Activated CD4-positive, CD25-positive, alpha-beta regulatory T cell treated with anti-CD3 and anti-CD28 coated beads, Interleukin-2, amount 50 U/mL, for 72 hours (primary cell): ENCODE results near the gene TRPC4.

ENCODE experiments used
- DNase-seq: peaks from one replicate; pipeline ENCODE4 v3.0.0; 2021

TRPC4 gene

DNA sequence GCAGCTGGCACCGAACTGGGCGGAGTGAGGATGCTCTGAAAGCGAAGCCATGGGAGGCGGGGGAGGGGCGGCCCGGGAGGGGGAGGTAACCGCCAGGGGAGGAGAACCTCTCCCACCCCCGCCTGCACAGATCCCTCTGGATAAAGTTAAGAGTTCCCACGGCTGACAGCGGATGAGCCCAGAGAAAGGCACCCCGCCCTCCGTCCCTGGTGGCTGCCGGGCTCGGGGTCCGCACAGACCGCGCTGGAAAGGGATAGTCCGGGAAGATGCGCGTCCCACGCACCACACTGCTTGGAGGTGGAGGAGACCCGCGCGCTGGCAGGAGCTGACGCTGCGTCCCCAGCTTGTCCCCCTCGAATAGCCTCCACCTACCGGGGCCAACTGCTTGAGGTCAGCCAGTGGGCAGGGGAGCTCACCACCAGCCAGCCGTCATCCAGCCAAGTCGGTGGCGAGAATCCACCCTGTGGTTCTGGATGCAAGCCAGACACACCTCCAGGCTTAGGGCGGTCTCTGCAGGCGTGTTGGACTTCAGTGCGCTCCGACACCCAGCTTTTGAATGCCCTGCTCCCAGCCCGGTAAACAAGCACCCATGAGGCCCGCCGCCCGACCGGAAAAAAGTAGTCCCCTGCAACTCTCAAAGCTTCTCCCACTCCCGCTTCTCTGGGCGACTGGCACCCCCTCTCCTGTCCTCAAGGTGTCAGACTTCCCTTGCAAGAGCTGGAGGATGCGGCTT, at the start of gene TRPC4:
Gene TRPC4 (minus strand): TSS at position 17 of the 733 bp plus-strand sequence. CDS start 86,439 bp downstream, outside the sequence.
- no peak for DNase-seq

DNA sequence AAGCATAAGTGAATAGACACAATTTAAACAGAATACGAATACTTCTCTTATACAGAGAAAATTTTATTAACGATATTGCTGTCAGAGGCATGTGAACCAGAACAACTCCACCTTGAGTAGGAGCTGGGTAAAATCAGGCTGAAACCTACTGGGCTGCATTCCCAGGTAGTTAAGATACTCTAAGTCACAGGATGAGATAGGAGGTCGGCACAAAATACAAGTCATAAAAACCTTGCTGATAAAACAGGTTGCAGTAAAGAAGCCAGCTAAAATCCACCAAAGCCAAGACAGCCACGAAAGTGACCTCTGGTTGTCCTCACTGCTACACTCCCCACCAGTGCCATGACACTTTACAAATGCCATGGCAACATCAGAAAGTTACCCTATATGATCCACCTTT, 49.2 kb upstream of the TRPC4 start:
- DNase-seq = no peak

DNA sequence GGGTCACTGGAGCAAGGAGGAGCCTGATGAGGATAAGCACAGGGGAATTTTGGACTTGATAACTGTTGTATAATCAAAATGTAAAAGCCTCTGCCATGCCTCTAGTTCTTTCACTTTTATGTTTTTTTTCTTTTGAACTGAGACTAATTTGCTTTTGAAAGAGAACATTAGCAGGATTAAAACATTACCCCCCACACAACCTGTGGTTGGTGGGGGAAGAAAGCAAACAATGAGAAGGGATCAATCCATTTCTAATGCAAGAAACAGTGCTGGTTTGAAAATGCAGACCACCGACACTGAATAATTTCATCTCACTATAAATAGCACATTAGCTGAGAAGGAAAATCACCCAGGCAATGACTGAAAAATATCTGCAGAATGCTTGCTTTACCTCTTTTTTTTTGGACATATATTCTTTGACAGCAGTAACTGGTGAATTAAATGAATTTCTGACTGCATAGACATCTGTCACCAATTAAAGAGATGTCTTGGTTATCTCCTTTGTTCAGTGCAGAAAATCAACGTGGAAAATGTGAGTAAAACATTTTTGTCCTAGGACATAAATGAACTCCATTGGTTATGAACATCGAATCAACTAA, 48.6 kb upstream of the TRPC4 start:
- no peak for DNase-seq

DNA sequence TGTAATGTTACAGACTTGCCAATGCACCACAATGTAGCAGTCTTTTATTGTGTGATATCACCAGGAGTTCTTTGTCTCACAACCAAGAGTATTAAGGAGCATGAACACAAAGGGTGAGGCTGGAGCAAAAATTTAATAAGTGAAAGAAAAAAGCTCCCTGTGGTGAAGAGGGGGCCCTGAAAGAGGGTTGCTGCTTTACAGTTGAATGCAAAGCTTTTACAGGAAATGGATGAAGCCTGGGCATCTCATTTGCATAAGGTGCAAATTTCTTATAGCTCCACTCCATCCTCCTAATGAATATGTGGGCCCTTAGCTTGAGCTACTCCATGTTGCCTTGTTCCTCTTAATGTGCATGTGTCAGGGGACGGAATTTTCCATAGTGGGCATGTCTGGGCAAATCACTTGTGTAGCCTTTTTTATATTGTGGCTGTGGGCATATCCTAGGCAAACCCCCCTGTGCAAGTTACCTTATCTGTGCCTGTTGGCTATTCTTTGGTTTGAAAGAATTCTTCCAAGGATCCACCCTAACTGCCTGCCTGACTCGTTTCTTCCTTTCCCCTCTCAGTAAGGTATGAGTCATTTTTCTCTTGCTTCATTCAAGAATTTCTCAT, 45.3 kb upstream of the TRPC4 start:
- no peak for DNase-seq

DNA sequence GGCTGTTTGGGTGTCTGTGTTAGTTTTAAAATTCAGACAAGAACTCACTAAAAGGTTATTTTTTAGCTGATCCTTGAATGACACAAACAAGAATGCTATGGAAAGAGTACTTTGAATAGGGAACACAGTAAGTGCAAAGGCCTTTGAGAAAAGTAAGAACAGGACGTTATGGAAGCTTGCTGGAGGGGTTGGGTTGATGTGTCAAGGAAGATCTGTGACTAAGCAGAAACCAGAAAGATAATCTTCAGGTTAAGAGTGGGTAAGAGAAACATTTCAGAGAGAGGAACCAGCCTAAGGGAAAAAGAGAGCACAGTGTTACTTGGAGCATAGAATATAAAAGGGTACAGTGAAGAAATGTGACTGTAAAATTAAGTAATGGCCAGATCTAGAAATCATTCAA, 41.2 kb upstream of the TRPC4 start:
- no peak for DNase-seq

DNA sequence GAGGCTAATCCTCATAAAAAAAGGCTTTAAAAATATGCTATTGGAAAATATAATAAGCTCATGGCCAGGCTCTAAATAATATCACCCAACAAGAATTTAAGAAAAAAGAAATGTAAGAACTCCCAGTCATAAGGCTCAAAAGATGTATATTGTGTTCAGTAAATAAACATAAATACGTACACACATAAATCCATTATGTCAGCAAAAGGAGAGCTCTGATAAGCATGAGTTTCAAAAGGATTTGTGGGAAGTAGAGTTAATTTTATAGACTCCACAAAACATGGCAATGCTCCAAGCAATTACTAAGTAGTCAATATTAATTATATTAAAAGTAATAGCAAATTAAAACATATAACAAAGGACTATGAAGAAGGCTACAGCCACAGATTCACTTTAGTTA, 37.3 kb upstream of the TRPC4 start:
- no peak for DNase-seq

DNA sequence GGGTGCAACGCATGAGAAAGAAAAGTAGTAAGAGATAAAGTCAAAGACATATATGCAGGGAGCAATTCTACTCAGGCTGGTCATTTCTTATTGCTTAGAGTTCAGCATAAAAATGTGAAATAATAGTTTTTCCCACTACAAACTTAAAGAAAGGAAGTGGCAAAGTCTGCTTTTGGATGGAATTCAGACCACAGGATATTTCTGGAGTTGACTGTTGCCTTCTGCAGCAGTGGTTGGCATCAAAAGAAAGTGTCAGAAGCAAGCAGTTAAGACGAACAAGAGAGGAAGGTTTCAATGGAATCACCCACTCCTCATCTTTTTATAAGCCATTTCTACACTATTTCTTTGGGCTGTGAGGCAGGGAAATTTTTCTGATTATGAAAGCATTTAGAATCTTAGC, 36.2 kb upstream of the TRPC4 start:
- DNase-seq = no peak

DNA sequence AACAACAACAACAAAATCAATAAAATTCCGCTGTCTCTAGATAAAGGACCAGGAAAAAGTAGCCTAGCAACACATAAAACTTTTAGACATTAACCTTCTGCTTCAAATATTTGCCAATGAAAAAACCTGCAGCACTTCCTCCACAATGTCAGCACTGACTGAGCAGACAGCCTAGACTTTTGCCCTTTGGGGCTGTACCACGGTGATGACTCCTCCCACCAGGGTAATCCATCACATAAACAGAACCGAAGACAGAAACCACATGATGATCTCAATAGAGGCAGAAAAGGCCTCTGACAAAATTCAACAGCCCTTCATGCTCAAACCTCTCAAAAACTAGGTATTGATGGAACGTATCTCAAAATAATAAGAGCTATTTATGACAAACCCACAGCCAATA, 30.2 kb upstream of the TRPC4 start:
- no peak for DNase-seq

DNA sequence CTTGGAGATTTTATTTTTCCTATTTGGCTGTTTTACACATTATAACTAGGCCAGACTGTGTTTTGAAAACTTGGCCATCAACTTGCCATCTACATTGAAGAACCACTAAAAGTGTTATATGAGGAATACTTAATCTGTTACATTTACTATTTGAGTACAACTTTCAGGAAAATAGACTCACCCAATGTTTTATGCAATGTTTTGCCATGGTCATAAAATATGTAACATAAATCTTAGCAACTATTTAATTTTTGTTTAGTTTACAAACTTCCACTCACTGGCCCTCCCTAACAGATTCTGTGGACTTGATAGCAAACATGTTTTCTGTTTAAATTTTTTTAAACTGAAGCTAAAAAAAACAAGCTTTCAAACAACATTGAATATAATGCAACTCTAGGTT, 23.7 kb upstream of the TRPC4 start:
- no peak for DNase-seq

DNA sequence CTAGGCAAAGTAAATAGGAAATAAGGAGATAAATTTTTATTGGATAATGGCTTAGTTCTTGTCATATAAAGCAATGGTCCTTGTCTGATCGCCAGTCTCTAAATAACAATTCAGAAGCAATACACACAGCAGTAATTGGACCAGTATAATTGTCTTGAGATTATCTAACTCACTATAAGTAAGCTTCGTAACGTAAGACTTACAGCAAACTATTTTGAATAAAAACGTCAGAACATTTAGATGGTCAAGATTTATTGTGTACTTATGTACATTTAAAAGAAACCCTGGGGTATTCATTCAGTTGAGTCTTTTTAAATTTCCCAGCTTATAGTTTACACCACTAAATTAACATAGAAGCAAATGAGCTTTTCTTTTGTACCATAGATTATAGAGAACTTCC, 20.2 kb upstream of the TRPC4 start:
- DNase-seq = no peak

DNA sequence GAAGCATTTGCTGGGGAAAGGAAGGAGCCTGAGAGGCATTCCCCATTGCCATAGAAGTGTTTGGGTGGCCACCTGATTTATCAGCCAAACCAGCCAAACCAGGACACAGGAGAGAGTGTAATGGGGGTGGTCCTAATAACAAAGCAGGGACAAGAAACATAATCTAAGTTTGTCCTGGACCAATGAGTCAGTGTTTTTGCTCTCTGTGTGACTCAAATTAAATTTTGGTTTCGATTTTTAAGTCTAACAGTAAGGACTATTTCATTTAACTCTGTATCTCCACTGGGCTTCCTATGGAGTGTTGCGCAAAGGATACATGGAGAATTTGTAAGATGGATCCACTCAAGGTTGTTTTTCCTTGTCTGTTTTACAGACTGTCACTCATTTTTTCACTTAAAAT, 19.5 kb upstream of the TRPC4 start:
- no peak for DNase-seq

DNA sequence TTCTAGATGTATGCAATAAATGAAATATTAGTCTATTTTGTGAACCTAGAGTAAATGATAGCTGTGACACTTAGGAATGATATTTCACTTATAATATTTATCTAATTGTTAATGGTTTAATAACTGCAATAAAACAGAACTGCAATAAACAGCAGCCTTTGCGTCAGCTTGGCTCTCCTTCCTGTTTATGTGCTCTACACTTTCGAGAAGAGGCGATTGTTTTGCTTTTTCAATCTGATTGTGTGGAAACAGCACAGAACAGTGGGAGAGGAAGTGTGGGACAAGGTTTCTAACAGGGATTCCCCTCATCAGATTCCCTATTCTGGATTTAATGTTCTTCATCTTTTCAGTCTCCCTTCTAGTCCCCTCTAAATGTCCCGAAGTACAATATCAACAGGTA, 17.3 kb upstream of the TRPC4 start:
- no peak for DNase-seq

DNA sequence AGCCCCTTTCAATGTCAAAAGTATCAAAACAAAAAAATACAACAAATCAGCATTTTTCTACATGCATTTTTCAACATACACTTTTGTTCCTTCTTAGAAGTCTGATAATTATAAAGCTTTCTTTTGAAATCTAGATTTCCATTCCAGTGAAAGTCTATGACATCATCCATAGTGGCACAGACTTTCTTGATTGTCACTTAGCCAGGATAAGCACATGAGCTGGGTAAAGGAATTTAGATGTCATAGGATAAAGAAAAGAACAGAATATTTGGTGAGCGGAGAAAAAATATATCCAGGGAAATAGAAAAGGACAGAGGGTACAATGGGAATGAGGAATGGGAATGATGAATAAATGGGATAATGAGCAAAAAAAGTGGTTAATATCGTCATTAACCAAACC, 15.1 kb upstream of the TRPC4 start:
- DNase-seq = no peak

DNA sequence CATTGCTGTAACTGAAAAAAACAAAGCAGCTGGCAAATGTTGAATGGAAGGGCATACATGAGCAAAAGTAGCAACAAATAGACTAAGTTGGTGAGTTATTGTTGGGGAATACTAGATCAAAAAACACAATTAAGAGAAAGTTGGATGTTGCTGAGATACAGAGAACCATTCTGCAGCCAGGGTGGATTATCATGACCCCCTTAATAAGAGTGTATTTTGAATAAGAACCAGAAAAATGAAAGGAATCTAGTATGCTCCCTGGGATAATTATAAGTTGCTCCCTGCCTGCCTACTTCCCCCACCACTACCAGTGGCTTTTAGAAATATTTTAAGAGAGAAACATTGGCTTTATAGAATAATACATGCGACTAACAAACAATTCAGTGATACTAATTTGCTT, 14.5 kb upstream of the TRPC4 start:
- no peak for DNase-seq

DNA sequence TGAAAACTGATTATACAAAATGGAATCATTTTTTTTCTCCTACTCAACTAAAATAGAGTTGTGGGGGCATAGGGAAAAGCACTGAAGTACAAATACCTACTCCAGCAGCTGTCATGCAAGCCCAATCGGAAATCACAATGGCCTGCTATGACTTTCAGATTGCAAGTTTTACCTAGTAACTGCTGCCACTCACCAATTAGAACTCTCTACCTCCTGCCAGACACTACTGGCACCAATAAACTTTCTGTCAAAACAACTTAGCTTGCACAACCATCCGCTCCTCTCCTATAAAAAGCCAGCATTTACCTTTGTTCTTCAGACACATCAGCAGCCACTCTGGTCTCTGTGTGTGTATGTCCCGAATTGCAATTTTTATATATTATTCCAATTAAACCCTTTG, 9.3 kb upstream of the TRPC4 start:
- no peak for DNase-seq

DNA sequence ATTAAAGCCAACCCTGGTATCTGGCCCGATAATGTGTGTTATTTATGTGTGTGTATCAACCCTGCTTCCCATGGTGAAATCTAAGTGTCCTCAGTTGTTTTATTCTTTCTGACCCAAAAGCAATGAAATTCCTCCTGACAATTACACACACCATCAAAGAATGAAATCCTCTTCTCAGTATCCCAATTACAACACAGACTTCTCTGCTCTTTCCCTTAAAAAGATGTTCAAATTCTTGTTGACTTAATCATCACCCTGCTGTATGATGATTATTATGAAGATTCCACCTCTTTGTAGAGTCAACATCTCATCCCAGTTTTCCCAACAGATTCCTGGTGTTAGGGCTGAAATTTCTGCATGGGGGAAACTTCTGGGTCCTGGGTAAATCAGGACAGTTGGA, 8.9 kb upstream of the TRPC4 start:
- DNase-seq = no peak

DNA sequence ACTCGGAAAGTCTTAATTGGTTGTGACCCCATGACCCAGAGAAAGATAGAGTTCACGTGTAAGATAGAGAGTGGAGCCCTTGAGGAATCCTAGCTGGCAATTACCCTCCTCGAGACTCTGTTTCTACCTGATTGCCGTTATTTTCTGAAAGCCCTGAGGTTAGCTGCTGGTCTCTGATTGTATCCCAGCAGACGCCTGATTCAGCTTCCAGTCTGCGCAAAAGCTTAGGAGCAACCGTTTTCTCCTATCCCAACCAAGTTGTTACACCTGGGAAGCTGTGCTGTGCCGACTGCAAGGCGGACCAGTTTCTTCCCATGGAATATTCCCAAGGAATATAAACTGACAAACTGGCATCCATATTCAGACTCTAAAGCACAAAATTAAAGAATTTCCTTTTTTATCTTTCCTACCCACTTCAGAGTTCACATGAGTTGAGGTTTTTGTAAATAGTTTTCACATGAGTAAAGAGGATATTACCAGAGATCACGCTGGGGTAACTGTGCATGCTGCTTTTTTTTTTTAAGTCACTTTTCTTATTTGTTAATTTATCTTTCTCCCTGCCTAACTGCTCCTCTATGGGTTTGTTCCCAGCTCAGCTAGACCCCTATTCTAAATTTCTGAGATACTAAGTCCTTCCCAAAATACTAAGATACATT, 1.5 kb upstream of the TRPC4 start:
- no peak for DNase-seq

DNA sequence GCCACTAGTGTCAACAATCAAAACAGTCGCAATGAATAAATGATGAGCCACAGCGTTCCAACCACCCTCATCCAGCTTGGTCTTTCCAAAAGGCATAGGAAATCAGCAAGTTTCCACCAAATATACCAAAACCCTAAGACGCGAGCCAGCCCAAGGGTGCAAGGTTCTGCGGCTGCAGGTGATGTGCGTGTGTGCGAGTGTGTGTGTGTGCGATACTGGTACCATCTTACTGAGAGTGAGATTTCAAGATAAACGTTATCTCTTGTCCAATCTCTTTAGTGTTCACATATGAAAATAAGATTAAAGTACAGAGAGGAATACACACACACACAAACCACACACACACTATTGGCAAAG, 895 bp upstream of the TRPC4 start:
- no peak for DNase-seq

DNA sequence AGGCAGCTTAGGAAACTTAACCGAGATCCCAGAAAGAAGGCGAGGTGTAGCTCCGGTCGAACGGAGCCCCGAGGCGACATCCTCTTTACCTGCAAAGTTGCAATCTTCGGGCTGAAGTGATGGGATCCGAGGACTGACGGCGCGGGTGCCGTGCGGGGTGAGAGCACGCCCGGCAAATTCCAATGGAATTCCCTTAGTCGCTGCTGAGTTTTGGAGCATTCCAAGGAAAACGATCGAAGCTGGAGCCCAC, 141 bp downstream of the TRPC4 start:
- no peak for DNase-seq

DNA sequence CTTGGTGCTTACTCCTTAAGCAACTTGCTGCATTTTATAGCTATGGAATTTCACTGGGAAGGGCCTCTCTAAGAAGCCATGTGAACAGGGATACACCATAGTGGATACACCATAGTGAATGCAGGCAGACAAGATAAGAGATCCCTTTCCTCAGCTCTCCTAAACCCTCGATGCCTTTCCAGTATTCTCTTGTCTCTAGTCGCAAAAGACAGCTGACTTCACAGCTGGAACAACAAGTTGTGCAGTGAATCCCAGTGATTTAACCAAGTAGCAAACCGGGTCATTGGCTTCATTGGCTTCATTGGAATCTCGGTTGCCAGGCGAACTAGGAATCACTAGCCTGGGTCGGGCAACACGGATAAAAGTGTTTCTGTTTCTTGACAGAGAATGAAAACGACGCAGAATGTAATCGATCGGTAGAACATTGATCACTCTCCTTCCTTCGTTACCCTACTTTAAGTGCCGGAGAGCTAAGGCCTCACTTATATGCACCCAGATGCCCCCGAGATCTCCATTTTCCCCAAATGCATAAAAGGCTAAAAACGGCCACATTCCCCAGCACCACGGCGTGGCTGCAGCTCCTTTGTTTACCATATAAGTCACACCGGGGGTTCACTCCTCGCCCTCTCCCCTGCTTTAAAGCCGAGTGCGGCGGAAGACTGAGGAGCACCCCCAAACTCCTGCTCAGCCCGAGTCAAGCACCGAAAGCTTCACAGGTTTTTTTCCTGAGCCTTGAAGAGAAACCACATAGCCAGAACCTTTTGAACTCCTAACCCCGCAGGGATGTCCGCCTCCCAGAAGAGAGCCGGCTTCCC, 674 bp downstream of the TRPC4 start:
- DNase-seq = no peak

DNA sequence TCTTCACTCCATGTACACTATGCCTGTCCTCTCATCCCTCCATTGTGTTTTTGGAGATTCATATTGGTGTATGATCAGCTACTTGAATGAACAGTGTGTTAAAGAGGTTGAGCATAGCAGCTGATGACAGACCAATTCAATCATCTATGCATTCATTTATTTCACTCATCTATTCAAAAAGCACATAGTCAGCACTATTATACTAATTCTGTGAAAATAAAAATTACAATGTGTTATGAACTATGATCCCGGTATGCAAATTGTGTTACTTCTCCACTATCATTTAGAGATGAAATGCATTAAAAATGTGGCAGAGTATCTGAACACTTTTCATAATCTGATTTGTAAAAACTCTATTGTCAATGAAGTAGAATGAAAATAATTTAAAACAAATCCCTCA, 5.9 kb downstream of the TRPC4 start:
- DNase-seq = no peak

DNA sequence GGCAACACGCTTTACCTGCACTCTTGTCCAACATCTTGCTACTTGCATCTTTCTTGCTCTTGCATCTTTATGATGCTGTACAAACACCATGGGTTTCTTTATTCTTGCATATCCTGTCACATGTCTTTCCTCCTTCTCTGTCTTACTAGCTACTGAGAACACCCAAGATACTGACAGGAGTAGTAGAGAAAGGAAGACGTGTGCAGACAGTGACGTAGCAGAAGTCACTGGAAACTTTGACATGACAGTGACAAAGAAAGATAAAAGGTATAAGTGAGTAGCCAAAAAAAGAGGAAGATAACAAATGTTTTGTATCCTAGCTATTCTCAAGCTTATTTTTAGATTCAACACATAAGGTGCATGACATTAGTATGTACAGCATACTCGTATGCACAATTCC, 34.2 kb downstream of the TRPC4 start:
- DNase-seq = no peak

DNA sequence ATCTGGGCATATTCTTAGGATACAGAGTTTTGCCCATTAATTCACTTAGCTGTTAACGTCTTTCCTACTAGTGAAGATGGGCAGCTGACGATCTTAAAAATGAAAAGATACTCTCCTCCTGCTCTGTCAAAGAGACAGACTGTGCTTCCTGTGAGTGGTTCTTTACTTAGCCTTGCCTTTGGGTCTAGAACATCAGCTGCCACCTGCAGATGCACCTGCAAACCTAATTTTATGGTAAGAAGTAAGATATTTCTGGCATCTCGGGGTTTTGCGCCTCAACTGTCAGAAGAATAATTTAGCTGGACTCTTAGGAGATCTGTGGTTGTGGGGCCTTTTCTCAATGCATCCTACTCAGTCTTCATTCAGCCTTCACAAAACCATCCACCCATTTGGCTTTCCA, 36.2 kb downstream of the TRPC4 start:
- no peak for DNase-seq

DNA sequence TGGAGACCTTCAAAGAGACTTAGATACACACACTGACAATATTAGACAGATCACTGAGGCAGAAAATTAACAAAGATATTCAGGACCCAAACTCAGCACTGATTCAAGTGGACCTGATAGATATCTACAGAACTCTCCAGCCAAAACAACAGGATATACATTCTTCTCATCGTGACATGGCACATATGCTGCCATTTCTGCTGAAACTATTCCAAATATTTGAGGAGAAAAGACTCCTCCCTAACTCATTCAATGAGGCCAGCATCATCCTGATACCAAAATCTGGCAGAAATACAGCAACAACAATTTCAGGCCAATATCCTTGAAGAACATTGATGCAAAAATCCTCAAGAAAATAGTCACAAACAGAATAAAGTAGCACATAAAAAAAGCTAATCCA, 53.3 kb downstream of the TRPC4 start:
- DNase-seq = no peak
